CD4-positive, CD25-positive, alpha-beta regulatory T cell (primary cell): ENCODE results near the gene KCNG4. TPM values are rescaled to one million over a fixed set of nuclear protein-coding genes. Genes with fewer than 3 reads are reported as not detected.

ENCODE experiments used
- ATAC-seq, 2 donors: fragments of 150-1000 bp; cut with Tn5 transposase; one replicate each; pipeline ENCODE4 v1.10.0; 2021; ENCODE audit warnings: low read depth in 2 of 2, moderate number of reproducible peaks in 2 of 2, moderate library complexity in 1 of 2
- DNase-seq, 3 donors: peaks; one replicate each; pipeline versions ENCODE4 v3.0.0 to v3.0.0-alpha.2; 2012 to 2022; ENCODE audit warnings: mixed read lengths in 1 of 3
- H3K27ac ChIP-seq: one replicate; pipeline ENCODE4 v1.7.0; 2013; ENCODE audit warnings: mild to moderate bottlenecking, low read length; ENCODE audit not compliant: insufficient read depth, poor library complexity, severe bottlenecking
- H3K27me3 ChIP-seq: one replicate; pipeline ENCODE4 v1.7.0; 2013; ENCODE audit warnings: low read length; ENCODE audit not compliant: control insufficient read depth, insufficient read depth
- H3K36me3 ChIP-seq: one replicate; pipeline ENCODE4 v1.7.0; 2013; ENCODE audit warnings: mild to moderate bottlenecking, low read length, moderate library complexity; ENCODE audit not compliant: control insufficient read depth, insufficient read depth
- H3K4me1 ChIP-seq: 2 replicates; pipeline ENCODE4 v1.7.0; 2013; ENCODE audit warnings: mild to moderate bottlenecking, low read length; ENCODE audit not compliant: insufficient read depth, control insufficient read depth, poor library complexity, severe bottlenecking
- H3K4me3 ChIP-seq: one replicate; pipeline ENCODE4 v1.7.0; 2013; ENCODE audit warnings: low read depth, mild to moderate bottlenecking, low read length, moderate library complexity
- H3K9me3 ChIP-seq, 2 experiments: 1 replicate in 1 of 2; 2 replicates in 1 of 2; pipeline ENCODE4 v1.7.0; 2013; ENCODE audit warnings: low read length in 2 of 2, mild to moderate bottlenecking in 1 of 2, moderate library complexity in 1 of 2; ENCODE audit not compliant: control insufficient read depth in 2 of 2
- H3K27ac Mint-ChIP-seq, 3 donors: one replicate each; pipeline ENCODE4 v1.8.0; 2020 to 2022; ENCODE audit warnings: mild to moderate bottlenecking in 3 of 3, mixed read lengths in 3 of 3, moderate library complexity in 2 of 3
- H3K27me3 Mint-ChIP-seq: one replicate; pipeline ENCODE4 v1.8.0; 2022; ENCODE audit warnings: mild to moderate bottlenecking, mixed read lengths
- H3K36me3 Mint-ChIP-seq: one replicate; pipeline ENCODE4 v1.8.0; 2020; ENCODE audit warnings: mixed read lengths
- H3K4me1 Mint-ChIP-seq, 4 donors: one replicate each; pipeline ENCODE4 v1.8.0; 2020 to 2022; ENCODE audit warnings: mixed read lengths in 4 of 4, mild to moderate bottlenecking in 1 of 4
- H3K4me3 Mint-ChIP-seq, 4 donors: one replicate each; pipeline ENCODE4 v1.8.0; 2020 to 2022; ENCODE audit warnings: mild to moderate bottlenecking in 4 of 4, mixed read lengths in 4 of 4, moderate library complexity in 3 of 4
- H3K9me3 Mint-ChIP-seq, 7 donors: one replicate each; pipeline ENCODE4 v1.8.0; 2020 to 2022; ENCODE audit warnings: mixed read lengths in 7 of 7, mild to moderate bottlenecking in 3 of 7, moderate library complexity in 2 of 7
- polyA plus RNA-seq, 4 donors: library from polyadenylated mRNA; unstranded; fragments of 300-500 nt; fragmentation: Illumina TruSeq; gene quantifications; one replicate each; pipeline ENCODE4 v1.2.3, GENCODE V29; 2021
- total RNA-seq: library from RNA; stranded (reverse); gene quantifications from one replicate; pipeline ENCODE4 v1.2.3, GENCODE V29; 2022

The KCNG4 gene
- total and polyA plus RNA-seq, 5 donors from 2014 or later: not detected

- Mint-ChIP-seq H3K36me3 (no peaks in the 10 kb centered on the region), H3K4me1 (no peaks in the 10 kb centered on the region), H3K27ac (no peak overlapping the region), H3K4me3 (no peak overlapping the region), H3K9me3 (no peaks in the 10 kb centered on the region), H3K27me3 (peaks cover 10% of the 10 kb centered on the region)
- Histone ChIP-seq H3K27me3 (no peaks in the 10 kb centered on the region), H3K36me3 (no peaks in the 10 kb centered on the region), H3K27ac (no peak overlapping the region), H3K4me3 (no peak overlapping the region), H3K9me3 (no peaks in the 10 kb centered on the region), H3K4me1 (no peaks in the 10 kb centered on the region)
- DNase-seq (no peak), ATAC-seq (no peak)
Measured at GRCh38 chr16:84279881-84280280, 40.1 kb upstream of the KCNG4 start.

- H3K27ac ChIP-seq: no peak overlapping the region
- Mint-ChIP-seq H3K27ac (no peak overlapping the region), H3K27me3 (peaks cover 10% of the 10 kb centered on the region), H3K36me3 (no peaks in the 10 kb centered on the region), H3K9me3 (no peaks in the 10 kb centered on the region), H3K4me3 (no peak overlapping the region), H3K4me1 (no peaks in the 10 kb centered on the region)
- ATAC-seq (no peak), DNase-seq (no peak)
- H3K27me3 ChIP-seq: no peaks in the 10 kb centered on the region
- H3K9me3 ChIP-seq: no peaks in the 10 kb centered on the region
- H3K4me3 ChIP-seq: no peak overlapping the region
- no peaks in the 10 kb centered on the region for H3K4me1 ChIP-seq
- H3K36me3 ChIP-seq: no peaks in the 10 kb centered on the region
Measured at GRCh38 chr16:84278968-84279367, 39.2 kb upstream of the KCNG4 start.

DNA sequence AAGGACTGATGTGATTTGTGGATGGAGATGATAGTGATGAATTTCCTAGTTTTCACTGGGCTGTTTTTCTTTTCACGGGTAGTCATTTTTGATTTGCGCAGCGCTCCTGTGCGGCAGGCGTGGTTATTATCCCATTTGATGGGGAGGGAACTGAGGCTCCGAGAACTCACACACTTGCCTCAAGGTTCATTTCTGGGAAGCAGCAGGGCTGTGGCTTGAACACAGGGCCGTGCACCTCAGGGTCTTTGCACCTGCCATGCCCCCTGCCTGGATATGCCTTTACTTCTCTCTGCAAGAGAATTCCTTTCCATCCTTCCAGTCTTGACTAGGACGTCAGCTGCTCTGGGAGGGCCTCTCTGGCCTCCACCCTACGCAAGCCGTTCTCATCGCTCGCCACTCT, 38.5 kb upstream of the KCNG4 start:
- no peak overlapping the region for H3K4me3 Mint-ChIP-seq
- Histone ChIP-seq H3K4me3 (no peak overlapping the region), H3K9me3 (no peaks in the 10 kb centered on the region), H3K36me3 (no peaks in the 10 kb centered on the region), H3K4me1 (no peaks in the 10 kb centered on the region), H3K27me3 (no peaks in the 10 kb centered on the region), H3K27ac (no peak overlapping the region)
- H3K4me1 Mint-ChIP-seq: no peaks in the 10 kb centered on the region
- peaks cover 9% of the 10 kb centered on the region for H3K27me3 Mint-ChIP-seq
- H3K27ac Mint-ChIP-seq: no peak overlapping the region
- H3K9me3 Mint-ChIP-seq: no peaks in the 10 kb centered on the region
- H3K36me3 Mint-ChIP-seq: no peaks in the 10 kb centered on the region
- ATAC-seq (no peak), DNase-seq (no peak)

DNA sequence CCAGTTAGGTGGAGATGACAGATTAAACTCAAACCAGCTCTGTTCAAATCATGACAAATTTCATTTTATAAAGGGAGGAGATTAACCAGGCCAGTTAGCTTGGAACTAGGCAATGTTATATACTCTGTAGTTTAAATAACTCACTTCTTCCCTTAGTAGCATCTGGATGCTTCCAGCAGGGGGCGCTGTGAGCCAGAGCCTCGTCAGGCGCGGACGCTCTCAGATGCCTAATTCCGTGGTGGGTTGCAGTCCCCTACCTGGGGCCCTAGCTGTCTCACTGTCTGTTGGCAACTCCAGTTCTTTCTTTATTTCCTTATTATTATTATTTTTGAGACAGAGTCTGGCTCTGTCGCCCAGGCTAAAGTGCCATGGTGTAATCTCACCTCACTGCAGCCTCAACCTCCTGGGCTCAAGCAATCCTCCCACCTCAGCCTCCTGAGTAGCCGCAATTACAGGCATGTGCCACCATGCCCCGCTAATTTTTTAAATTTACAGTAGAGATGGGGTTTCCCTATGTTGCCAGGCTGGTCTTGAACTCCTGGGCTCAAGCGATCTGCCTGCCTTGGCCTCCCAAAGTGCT, 37.5 kb upstream of the KCNG4 start:
- H3K27ac ChIP-seq: no peak overlapping the region
- no peaks in the 10 kb centered on the region for H3K9me3 ChIP-seq
- Mint-ChIP-seq H3K9me3 (no peaks in the 10 kb centered on the region), H3K4me3 (no peak overlapping the region), H3K36me3 (no peaks in the 10 kb centered on the region), H3K4me1 (no peaks in the 10 kb centered on the region), H3K27me3 (peaks cover 6% of the 10 kb centered on the region), H3K27ac (no peak overlapping the region)
- no peaks in the 10 kb centered on the region for H3K4me1 ChIP-seq
- peak; percentile 42 to 63 (median 48) for DNase-seq
- no peaks in the 10 kb centered on the region for H3K36me3 ChIP-seq
- H3K4me3 ChIP-seq: no peak overlapping the region
- H3K27me3 ChIP-seq: no peaks in the 10 kb centered on the region
- ATAC-seq: peak; percentile 52 to 53

GRCh38 chr16:84275585-84276151, 35.9 kb upstream of the KCNG4 start:
- peaks cover 6% of the 10 kb centered on the region for H3K27me3 Mint-ChIP-seq
- H3K36me3 Mint-ChIP-seq: no peaks in the 10 kb centered on the region
- no peaks in the 10 kb centered on the region for H3K4me1 ChIP-seq
- H3K9me3 Mint-ChIP-seq: no peaks in the 10 kb centered on the region
- H3K4me3 ChIP-seq: no peak overlapping the region
- H3K27me3 ChIP-seq: peaks cover 1% of the 10 kb centered on the region
- H3K36me3 ChIP-seq: no peaks in the 10 kb centered on the region
- H3K4me1 Mint-ChIP-seq: no peaks in the 10 kb centered on the region
- DNase-seq (no peak), ATAC-seq (no peak)
- no peak overlapping the region for H3K4me3 Mint-ChIP-seq
- H3K9me3 ChIP-seq: no peaks in the 10 kb centered on the region
- peak overlapping the region in 1 of 3 donors; percentile 57 for H3K27ac Mint-ChIP-seq
- H3K27ac ChIP-seq: no peak overlapping the region

DNA sequence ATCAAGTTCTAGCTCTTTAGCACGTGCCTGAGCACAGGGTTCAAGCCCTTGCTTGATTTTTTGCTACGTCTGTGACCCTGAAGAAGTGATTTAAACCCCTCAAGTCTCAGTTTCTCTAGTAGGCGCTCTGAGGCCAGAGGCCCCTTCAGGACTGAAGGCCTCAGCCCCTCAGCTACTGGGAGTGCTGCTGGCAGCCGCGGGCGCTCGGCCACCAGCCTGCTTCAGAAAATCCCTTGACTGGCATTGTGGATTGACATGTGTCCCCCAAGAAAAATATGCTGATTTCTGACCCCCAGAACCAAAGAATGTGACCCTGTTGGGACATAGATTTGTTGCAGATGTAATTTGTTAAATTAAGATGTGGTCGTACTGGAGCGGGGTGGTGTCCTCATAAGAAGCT, 34.7 kb upstream of the KCNG4 start:
- Histone ChIP-seq H3K27me3 (peaks cover 1% of the 10 kb centered on the region), H3K9me3 (no peaks in the 10 kb centered on the region), H3K36me3 (no peaks in the 10 kb centered on the region), H3K4me1 (no peaks in the 10 kb centered on the region), H3K27ac (no peak overlapping the region), H3K4me3 (no peak overlapping the region)
- Mint-ChIP-seq H3K36me3 (no peaks in the 10 kb centered on the region), H3K27ac (no peak overlapping the region), H3K9me3 (no peaks in the 10 kb centered on the region), H3K4me1 (no peaks in the 10 kb centered on the region), H3K27me3 (peaks cover 11% of the 10 kb centered on the region), H3K4me3 (no peak overlapping the region)
- no peak for ATAC-seq
- no peak for DNase-seq

DNA sequence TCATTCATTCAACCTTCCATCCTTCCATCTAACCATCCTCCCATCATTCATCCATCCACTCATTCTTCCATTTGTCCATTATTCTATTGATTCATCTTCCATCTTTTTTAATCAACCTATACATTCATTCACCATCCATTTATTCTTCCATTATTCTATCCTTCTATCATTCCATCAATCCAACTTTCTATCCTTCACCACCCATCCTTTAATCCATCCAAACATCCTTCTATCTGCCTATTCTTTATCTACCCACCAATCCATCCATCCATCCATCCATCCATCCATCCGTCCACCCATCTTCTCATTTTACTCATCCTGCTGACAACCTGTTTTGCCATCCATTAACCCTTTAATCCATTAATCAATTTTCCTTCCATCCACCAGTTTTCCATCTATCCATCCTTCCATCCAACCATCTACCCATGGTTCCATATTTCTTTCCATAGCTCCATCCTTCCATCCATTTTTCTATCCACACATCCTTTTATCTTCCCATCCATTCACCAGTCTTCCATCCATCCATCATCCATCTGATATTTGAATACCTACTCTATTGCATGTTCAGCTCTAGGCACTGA, 33.0 kb upstream of the KCNG4 start:
- Mint-ChIP-seq H3K4me3 (no peak overlapping the region), H3K36me3 (no peaks in the 10 kb centered on the region), H3K27ac (no peak overlapping the region), H3K9me3 (no peaks in the 10 kb centered on the region), H3K27me3 (peaks cover 11% of the 10 kb centered on the region), H3K4me1 (no peaks in the 10 kb centered on the region)
- no peaks in the 10 kb centered on the region for H3K36me3 ChIP-seq
- no peaks in the 10 kb centered on the region for H3K4me1 ChIP-seq
- no peaks in the 10 kb centered on the region for H3K9me3 ChIP-seq
- no peak overlapping the region for H3K4me3 ChIP-seq
- DNase-seq (no peak), ATAC-seq (no peak)
- peaks cover 1% of the 10 kb centered on the region for H3K27me3 ChIP-seq
- no peak overlapping the region for H3K27ac ChIP-seq

- no peak overlapping the region for H3K27ac Mint-ChIP-seq
- H3K4me3 Mint-ChIP-seq: no peak overlapping the region
- H3K4me1 Mint-ChIP-seq: no peaks in the 10 kb centered on the region
- H3K27ac ChIP-seq: no peak overlapping the region
- H3K27me3 Mint-ChIP-seq: peaks cover 11% of the 10 kb centered on the region
- no peak for ATAC-seq
- no peak overlapping the region for H3K4me3 ChIP-seq
- DNase-seq: no peak
- no peaks in the 10 kb centered on the region for H3K36me3 ChIP-seq
- H3K9me3 ChIP-seq: no peaks in the 10 kb centered on the region
- H3K9me3 Mint-ChIP-seq: no peaks in the 10 kb centered on the region
- H3K36me3 Mint-ChIP-seq: no peaks in the 10 kb centered on the region
- H3K27me3 ChIP-seq: peaks cover 1% of the 10 kb centered on the region
- no peaks in the 10 kb centered on the region for H3K4me1 ChIP-seq
Measured at GRCh38 chr16:84271866-84272265, 32.1 kb upstream of the KCNG4 start.
